COLO668 (cell line): ENCODE results near the gene ZBTB25.

Experiments used
- DNase-seq: peaks from one replicate; lab custom pipeline; 2025; ENCODE audit not compliant: unreplicated experiment; lab: John Stamatoyannopoulos, UW

ZBTB25 gene, protein sequence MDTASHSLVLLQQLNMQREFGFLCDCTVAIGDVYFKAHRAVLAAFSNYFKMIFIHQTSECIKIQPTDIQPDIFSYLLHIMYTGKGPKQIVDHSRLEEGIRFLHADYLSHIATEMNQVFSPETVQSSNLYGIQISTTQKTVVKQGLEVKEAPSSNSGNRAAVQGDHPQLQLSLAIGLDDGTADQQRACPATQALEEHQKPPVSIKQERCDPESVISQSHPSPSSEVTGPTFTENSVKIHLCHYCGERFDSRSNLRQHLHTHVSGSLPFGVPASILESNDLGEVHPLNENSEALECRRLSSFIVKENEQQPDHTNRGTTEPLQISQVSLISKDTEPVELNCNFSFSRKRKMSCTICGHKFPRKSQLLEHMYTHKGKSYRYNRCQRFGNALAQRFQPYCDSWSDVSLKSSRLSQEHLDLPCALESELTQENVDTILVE

GRCh38 chr14:64503434-64504309 is at the start of gene ZBTB25:
Gene ZBTB25, minus strand, starts transcription at chr14:64503838. Its CDS starts 13,305 bp downstream, at chr14:64490533.
- DNase-seq = peak; percentile 98

DNA sequence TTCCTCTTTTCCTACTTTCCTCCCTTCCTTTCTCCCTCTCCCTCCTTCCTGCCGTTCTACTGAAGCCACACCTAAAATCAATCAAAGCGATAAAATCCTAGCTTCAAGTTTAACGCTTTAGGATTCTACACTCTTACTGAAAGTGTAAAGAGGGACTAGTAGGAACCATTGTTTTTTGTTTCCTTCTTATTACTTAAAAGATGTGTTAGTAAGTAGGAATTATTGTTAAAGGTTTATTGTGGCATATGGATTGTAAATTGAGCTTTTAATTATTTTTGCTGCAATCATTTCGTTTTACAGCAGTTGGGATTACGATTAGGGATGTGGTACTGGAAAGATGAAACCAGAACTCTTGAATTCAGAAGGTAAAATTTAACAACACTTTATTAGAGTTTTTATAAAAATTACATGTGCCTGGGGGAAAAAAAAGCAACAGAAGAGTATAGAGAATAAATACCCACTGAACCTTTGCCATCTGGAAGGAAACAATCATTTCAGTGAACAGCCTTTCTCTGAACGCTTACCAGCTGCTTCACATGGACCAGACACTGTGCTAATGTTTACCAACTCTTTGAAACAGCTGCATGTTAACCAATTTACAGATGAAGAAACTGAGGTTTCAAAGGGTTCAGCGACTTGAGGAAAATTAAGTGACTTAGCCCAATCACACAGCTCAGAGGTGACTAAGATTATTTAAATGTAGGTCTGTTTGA is 47.1 kb upstream of the ZBTB25 start:
- DNase-seq = no peak

DNA sequence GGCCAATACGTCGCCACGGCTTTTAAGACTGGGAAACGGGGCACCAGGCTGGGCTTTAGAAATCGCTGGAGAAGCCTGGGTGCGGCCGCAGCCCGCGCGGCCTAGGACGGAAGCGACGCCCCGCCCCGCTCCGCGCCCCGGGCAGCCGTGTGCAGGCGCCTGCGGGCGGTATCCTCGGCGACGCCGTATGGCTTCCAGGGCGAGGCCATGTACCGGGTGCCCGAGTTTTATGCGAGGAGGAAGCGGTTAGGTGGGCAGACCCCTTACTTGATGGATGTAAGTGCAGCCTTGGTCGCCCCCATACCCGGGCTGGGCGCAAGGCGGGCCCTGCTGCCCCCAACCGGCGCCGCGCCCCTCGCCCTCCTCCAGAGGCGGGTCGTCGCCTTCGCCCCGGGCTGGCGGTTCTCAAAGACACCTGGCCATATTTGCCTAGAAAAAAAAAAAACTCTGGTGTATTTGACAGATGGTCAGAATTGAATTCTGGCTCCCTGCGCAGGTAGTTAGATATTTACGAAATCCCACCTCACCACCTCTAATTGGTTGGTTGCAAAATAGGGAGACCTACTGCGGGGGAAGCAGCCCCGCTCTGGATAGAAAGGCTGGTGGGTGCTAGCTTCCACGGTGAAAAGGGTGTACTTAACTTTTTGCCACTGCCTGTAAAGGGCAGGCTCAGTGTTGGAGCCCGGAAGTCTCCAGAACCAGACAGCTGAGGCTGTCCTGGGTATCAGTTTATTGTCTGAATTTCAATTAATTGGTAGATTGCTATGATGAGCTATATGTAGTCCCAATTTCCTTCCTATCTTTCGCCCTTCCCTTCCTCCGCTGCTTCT is 46.4 kb upstream of the ZBTB25 start, which contains the start of gene PPP1R36:
PPP1R36 (plus strand) TSS at position 171 of the 830 bp plus-strand sequence; CDS start at position 208, 37 bp downstream.
- peak; percentile 94 for DNase-seq

DNA sequence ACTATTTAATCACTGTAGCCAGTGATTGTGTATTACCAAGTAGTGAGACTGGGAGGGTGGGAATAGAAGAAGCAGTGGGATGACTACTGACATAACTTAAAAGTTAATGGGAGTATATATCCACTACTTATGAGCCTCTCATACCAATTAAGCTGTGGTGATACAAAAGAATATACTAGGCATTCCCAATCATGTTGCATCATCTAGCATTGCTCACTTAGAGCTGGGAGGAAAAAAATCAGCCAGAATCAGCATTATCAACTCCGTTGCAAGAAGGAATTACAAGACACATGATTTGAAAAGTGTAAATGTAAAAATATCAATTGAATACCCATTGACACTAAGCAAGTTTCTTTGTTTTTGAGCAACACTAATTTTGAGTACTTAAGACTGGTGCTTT is 45.4 kb upstream of the ZBTB25 start:
- DNase-seq = no peak

- DNase-seq = no peak
These were observed 41.1 kb upstream of the ZBTB25 start for GRCh38 chr14:64544607-64545312.

- DNase-seq = no peak
These were observed 39.2 kb upstream of the ZBTB25 start for GRCh38 chr14:64542836-64543201.

GRCh38 chr14:64541972-64542835 is 38.6 kb upstream of the ZBTB25 start:
- DNase-seq = no peak

- DNase-seq = no peak
These were observed 37.8 kb upstream of the ZBTB25 start for GRCh38 chr14:64541261-64541971.

DNA sequence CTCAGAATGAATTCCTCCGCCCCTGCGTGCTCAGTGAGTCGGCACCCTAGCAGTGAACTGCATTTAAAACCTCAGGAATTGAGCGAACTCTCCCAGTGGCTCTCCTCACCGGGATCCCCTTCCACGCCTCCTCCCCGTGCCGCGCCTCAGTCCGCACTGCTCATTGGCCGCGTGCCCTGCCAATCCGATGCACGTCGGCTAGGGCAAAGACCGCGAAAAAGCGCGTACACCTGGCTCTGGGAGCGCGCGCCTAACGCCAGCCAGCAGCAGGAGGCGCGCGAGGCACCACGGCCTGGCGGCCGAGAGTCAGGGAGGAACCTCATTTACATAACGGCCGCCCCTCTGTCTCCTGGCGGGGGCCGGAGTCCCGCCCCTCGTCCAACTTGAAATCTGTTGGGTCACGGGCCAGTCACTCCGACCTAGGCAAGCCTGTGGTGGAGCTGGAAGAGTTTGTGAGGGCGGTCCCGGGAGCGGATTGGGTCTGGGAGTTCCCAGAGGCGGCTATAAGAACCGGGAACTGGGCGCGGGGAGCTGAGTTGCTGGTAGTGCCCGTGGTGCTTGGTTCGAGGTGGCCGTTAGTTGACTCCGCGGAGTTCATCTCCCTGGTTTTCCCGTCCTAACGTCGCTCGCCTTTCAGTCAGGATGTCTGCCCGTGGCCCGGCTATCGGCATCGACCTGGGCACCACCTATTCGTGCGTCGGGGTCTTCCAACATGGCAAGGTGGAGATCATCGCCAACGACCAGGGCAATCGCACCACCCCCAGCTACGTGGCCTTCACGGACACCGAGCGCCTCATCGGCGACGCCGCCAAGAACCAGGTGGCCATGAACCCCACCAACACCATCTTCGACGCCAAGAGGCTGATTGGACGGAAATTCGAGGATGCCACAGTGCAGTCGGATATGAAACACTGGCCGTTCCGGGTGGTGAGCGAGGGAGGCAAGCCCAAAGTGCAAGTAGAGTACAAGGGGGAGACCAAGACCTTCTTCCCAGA is 36.9 kb upstream of the ZBTB25 start, which contains the start of gene HSPA2:
HSPA2 (plus strand) TSS at position 534 of the 995 bp plus-strand sequence; CDS start at position 643, 109 bp downstream.
- DNase-seq = peak; percentile 100

DNA sequence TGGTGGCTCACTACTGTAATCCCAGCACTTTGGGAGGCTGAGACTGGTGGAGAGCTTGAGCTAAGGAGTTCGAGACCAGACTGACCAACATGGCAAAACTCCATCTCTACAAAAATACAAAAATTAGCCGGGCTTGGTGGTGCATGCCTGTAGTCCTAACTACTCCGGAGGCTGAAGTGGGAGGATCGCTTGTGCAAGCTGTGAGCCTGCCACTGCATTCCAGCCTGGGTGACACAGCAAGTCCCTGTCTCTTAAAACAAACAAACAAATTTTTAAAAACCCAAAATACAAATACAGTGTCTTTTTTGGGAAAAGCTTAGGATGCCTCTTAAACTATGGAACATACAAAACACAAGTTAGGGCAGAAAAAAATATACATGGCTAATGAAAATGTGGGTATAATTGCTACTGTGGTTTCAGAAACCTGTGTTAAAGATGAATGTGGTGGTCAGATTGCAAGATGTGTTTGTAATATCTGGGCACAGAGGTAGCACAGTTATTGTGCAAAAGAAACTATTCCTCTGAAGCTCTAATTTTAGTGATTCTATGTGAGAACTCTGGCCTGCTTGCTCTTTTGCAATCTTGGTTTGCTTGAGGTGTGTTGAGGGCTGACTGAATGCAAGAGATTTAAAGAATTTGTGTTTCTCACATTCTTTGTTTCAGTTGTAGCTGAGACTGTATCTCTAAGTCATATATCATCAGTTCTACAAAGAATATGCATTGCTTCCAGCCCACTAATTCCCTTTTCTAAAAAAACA is 33.0 kb upstream of the ZBTB25 start:
- DNase-seq = no peak

- no peak for DNase-seq
These were observed 27.9 kb upstream of the ZBTB25 start for GRCh38 chr14:64531567-64531966.

DNA sequence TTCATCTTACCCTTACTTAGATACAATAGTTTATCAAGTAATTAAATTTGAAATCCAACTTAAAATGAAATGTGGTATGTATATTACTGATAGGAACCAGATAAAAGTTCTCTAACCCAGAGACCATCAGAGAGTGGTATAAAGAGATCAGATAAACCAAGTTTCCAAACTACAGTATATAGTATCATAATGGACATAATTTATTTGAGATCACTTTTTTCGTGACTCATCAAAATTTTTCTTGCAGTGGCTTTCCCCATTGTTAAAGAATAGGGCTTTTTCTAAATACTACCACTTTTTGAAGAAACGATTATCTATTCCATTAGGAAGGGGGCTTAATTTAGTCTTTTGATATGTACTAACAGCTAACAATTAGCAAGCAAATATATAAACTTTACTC is 21.7 kb upstream of the ZBTB25 start:
- no peak for DNase-seq

DNA sequence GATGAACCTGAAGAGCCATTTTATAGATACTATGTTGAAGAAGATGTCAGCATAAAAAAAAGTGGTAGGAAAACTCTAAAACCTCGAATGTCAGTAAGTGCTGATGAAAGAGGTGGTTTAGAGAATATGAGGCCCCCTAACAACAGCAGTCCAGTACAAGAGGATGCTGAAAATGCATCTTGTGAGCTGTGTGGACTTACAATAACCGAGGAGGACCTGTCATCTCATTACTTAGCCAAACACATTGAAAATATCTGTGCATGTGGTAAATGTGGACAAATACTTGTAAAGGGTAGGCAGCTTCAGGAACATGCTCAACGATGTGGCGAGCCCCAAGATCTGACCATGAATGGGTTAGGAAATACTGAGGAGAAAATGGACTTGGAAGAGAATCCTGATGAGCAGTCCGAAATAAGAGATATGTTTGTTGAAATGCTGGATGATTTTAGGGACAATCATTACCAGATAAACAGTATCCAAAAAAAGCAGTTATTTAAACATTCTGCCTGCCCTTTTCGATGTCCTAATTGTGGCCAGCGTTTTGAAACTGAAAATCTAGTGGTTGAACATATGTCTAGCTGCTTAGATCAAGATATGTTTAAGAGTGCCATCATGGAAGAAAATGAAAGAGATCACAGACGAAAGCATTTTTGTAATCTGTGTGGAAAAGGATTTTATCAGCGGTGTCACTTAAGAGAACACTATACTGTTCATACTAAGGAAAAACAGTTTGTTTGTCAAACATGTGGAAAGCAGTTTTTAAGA is 19.1 kb upstream of the ZBTB25 start:
- no peak for DNase-seq

GRCh38 chr14:64520699-64521098 is 17.1 kb upstream of the ZBTB25 start:
- no peak for DNase-seq

DNA sequence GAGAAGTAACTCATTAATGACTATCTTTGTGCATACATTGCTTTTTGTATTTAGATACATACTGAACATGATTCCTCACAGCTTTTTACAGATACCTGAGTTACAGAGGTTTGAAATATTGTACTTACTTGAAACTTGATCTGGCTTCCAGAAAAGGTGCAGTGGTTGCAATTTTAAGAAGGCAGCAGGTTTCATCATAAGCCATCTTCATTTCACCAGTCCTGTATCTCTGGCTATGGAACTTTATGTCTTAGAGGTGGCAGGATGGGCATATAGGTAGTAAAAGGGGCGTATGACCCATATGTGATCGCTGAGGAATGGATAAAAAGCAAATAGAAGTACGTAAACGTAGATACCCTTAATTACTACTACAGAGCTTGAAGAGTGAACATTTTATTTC is 14.6 kb upstream of the ZBTB25 start:
- no peak for DNase-seq
